D721Med (cell line): ENCODE results near the gene HPS1.

ENCODE experiments used
- DNase-seq: peaks from one replicate; pipeline ENCODE4 v3.0.0; 2011; ENCODE audit warnings: low spot score; ENCODE audit not compliant: insufficient read length
- FAIRE-seq: peaks from 2 replicates; lab custom pipeline; 2011; peaks lifted over from hg19 to GRCh38; lab: Jason Lieb, UNC
- CTCF ChIP-seq: IDR thresholded peaks from 2 replicates; pipeline ENCODE4 v1.5.1; 2012; ENCODE audit warnings: mild to moderate bottlenecking, control low read depth; ENCODE audit not compliant: insufficient read depth; ENCODE audit errors: missing control alignments

Gene HPS1

GRCh38 chr10:98485959-98486358, 39.2 kb upstream of the HPS1 start:
- TF ChIP-seq CTCF: no peak
- no peak for FAIRE-seq
- DNase-seq: no peak

- DNase-seq: no peak
- FAIRE-seq: no peak
- TF ChIP-seq CTCF: no peak
These were observed 36.9 kb upstream of the HPS1 start for GRCh38 chr10:98483658-98484057.

GRCh38 chr10:98482096-98482495, 35.4 kb upstream of the HPS1 start:
- no peak for TF ChIP-seq CTCF
- DNase-seq (no peak), FAIRE-seq (no peak)

GRCh38 chr10:98481404-98481945, 34.7 kb upstream of the HPS1 start:
- no peak for TF ChIP-seq CTCF
- no peak for FAIRE-seq
- DNase-seq: no peak

- TF ChIP-seq CTCF: no peak
- FAIRE-seq (no peak), DNase-seq (no peak)
These were observed 31.9 kb upstream of the HPS1 start for GRCh38 chr10:98478430-98479222.

- DNase-seq (no peak), FAIRE-seq (no peak)
- no peak for TF ChIP-seq CTCF
These were observed 31.1 kb upstream of the HPS1 start for GRCh38 chr10:98477861-98478260.

- FAIRE-seq (no peak), DNase-seq (no peak)
- TF ChIP-seq CTCF: no peak
These were observed 27.9 kb upstream of the HPS1 start for GRCh38 chr10:98474628-98475027.
